Activated CD8-positive, alpha-beta T cell treated with anti-CD3 and anti-CD28 coated beads, Interleukin-2, amount 10 ng/mL, durations not matched to agents 7 days and 5 days (primary cell): Measurements from ENCODE around the gene ATP6AP1. TPM values are rescaled to one million over a fixed set of nuclear protein-coding genes. Genes with fewer than 3 reads are reported as not detected.
A peak's percentile ranks its signal among the peaks of the same experiment; 100 is the strongest.

Experiments used
- ATAC-seq: fragments of 150-1000 bp; cut with Tn5 transposase; one replicate; pipeline ENCODE4 v1.10.0; 2021; ENCODE audit warnings: moderate library complexity
- CTCF ChIA-PET: fragments of 350-600 bp; sonication (Branson Sonifier 250); formaldehyde crosslinking; loops from one replicate; lab custom pipeline; 2021; ENCODE audit warnings: antibody characterized with exemption; lab: Charles Lee
- POLR2A ChIA-PET: fragments of 350-600 bp; sonication (Branson Sonifier 250); formaldehyde crosslinking; loops from one replicate; lab custom pipeline; 2021; ENCODE audit warnings: antibody characterized with exemption; lab: Charles Lee
- DNase-seq: peaks from one replicate; pipeline ENCODE4 v3.0.0-alpha.2; 2020
- H3K27ac Mint-ChIP-seq: one replicate; pipeline ENCODE4 v1.8.0; 2021; ENCODE audit warnings: mild to moderate bottlenecking, mixed read lengths
- H3K27me3 Mint-ChIP-seq: one replicate; pipeline ENCODE4 v1.8.0; 2021; ENCODE audit warnings: low read depth, mixed read lengths
- H3K36me3 Mint-ChIP-seq: one replicate; pipeline ENCODE4 v1.8.0; 2021; ENCODE audit warnings: low read depth, mixed read lengths
- H3K4me1 Mint-ChIP-seq: one replicate; pipeline ENCODE4 v1.8.0; 2021; ENCODE audit warnings: low read depth, mixed read lengths
- H3K4me3 Mint-ChIP-seq: one replicate; pipeline ENCODE4 v1.8.0; 2021; ENCODE audit warnings: mild to moderate bottlenecking, mixed read lengths
- H3K9me3 Mint-ChIP-seq: one replicate; pipeline ENCODE4 v1.8.0; 2022; ENCODE audit warnings: mixed read lengths; ENCODE audit not compliant: insufficient read depth
- total RNA-seq, 2 experiments: library from RNA; stranded (reverse); gene quantifications; one replicate each; pipeline ENCODE4 v1.2.3, GENCODE V29; 2021

The ATP6AP1 gene
- total RNA-seq, 2 experiments from 2014 or later: 41.5 to 43.5 TPM

DNA sequence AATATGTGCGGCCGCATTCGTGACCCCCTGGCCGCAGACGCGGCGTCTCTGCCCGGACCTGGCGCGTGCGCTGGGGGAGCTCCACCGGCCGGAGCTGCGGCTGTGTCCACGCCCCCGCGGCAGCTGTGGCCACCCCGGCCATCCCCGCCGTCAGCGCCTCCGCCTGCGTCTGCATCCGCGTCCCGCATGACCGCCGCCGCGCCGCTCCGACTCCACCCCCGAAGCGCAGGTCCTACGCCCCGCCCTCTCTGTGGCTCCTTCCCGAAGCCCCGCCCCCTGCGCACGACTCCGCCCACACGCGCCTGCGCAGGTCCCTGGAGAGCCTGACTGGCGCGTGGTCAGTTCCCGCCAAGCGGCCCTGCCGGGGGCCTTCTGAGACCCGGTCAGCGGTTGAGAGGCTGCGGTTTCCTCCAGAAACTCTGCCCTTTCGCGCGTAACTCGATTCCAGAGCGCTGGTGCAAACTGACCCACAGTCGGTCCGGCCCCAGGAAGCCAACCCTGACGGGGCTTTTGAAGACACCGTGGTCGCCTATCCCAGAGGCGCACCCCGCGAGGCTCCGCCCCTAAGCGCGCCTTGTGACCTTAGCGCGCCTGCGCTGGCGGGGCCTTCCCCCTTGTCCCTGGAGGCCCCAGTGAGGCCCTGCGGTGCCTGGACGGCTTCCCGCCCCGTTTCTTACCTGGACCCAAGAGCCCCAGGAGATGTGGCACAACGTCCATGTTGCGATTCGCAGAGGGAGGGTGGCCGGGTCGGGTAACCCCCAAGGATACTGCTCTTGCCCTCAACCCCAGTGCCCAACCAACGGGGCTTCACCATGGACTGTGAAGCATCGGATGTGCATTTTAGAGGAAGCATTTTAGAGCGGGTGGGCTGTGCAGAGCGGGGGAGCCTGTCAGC lies 50.5 kb downstream of the ATP6AP1 start, which contains the start of gene LAGE3:
TSS of gene LAGE3 (minus strand) at position 554 of the 895 bp plus-strand sequence. CDS start at position 188, 366 bp downstream.
- peak within 1 kb of the TSS; percentile 79 for H3K4me3 Mint-ChIP-seq
- POLR2A ChIA-PET: interaction anchor here (1.0 to 1.1 kb wide), 2 partner anchors 24 to 80 kb away, joined by 3 to 4 read pairs; no protein-coding TSS in a partner anchor
- CTCF ChIA-PET: no interaction called here
- H3K9me3 Mint-ChIP-seq: no peaks in the 10 kb centered on the region
- peak within 1 kb of the TSS; percentile 94 for H3K27ac Mint-ChIP-seq
- peaks cover 12% of the 10 kb centered on the region for H3K36me3 Mint-ChIP-seq
- peak; percentile 95 for ATAC-seq
- H3K27me3 Mint-ChIP-seq: no peaks in the 10 kb centered on the region
- DNase-seq: peak; percentile 95
- peaks cover 35% of the 10 kb centered on the region for H3K4me1 Mint-ChIP-seq

DNA sequence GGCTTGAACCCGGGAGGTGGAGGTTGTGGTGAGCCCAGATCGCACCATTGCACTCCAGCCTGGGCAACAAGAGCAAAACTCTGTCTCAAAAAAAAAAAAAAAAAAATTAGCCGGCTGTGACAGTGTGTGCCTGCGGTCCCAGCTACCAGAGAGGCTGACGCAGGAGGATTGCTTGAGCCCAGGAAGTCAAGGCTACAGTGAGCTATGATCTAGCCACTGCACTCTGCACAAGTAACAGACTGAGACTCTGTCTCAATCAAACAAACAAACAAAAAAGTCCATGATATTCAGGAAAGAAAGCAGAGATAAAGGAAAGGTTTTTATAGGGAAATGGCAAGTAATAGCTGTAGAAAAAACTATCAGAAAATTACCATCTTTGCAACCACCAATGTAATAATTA lies 52.7 kb downstream of the ATP6AP1 start:
- Mint-ChIP-seq H3K36me3 (peaks cover 15% of the 10 kb centered on the region), H3K9me3 (no peaks in the 10 kb centered on the region), H3K4me1 (peaks cover 39% of the 10 kb centered on the region), H3K27me3 (no peaks in the 10 kb centered on the region), H3K27ac (no peak overlapping the region), H3K4me3 (no peak overlapping the region)
- ATAC-seq: no peak
- CTCF ChIA-PET: interaction anchor here (1.6 kb wide), 1 partner anchor 82 kb away, joined by 6 read pairs; the partner anchor contains the start of gene RPL10
- POLR2A ChIA-PET: interaction anchor here (1.0 kb wide), 1 partner anchor 9 kb away, joined by 3 read pairs; the partner anchor contains the start of gene SLC10A3
- no peak for DNase-seq

GRCh38 chrX:154481911-154482601 lies 53.6 kb downstream of the ATP6AP1 start:
- DNase-seq (no peak), ATAC-seq (no peak)
- Mint-ChIP-seq H3K27ac (no peak overlapping the region), H3K4me3 (no peak overlapping the region), H3K4me1 (peaks cover 33% of the 10 kb centered on the region), H3K9me3 (no peaks in the 10 kb centered on the region), H3K27me3 (no peaks in the 10 kb centered on the region), H3K36me3 (peaks cover 12% of the 10 kb centered on the region)
- CTCF ChIA-PET: interaction anchor here (1.6 kb wide), 1 partner anchor 83 kb away, joined by 6 read pairs; the partner anchor contains the start of gene RPL10
- POLR2A ChIA-PET: interaction anchor here (1.0 kb wide), 1 partner anchor 8 kb away, joined by 3 read pairs; the partner anchor contains the start of gene SLC10A3

DNA sequence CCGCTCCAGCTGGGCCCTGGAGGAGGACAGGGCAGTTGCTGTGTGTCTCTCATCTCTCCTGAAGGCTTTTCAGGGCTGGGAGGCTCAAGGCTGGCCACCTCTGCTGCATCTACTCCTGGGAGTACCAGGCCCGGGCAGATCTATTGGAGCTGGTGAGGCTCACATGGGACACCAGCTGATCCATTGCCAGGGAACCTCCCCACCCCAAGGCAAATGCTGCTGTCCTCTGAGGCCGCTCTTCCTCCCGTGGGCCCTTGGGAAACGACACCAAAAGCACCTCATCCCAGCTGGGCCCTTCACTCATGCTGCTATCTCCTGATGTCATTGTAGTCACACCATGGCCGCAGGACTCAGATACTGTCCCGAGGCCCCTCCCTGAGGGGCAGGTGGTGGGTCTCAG lies 54.3 kb downstream of the ATP6AP1 start:
- peaks cover 31% of the 10 kb centered on the region for H3K4me1 Mint-ChIP-seq
- ATAC-seq (no peak), DNase-seq (no peak)
- CTCF ChIA-PET: no interaction called here
- POLR2A ChIA-PET: no interaction called here
- H3K27me3 Mint-ChIP-seq: no peaks in the 10 kb centered on the region
- no peak overlapping the region for H3K27ac Mint-ChIP-seq
- H3K9me3 Mint-ChIP-seq: no peaks in the 10 kb centered on the region
- H3K36me3 Mint-ChIP-seq: peaks cover 15% of the 10 kb centered on the region
- H3K4me3 Mint-ChIP-seq: no peak overlapping the region

DNA sequence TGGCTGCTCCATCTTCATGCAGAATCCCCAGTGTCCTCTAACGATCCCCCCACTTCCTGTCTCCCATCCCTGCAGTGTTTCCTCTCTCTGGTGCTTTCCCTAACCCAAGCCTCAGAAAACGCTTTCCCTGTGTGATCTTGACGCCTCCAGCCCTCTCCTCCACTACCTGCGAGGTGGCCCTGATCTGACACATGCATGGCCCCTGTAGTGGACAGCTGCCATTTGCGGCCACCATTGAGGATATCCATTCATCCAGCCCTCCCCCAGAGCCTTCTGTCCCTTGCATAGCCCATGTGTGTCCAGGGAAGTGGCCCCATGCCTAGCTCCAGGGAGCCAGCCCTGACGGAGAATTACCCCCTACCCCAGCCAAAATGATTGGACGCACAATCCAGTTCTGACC lies 54.8 kb downstream of the ATP6AP1 start:
- ATAC-seq (no peak), DNase-seq (no peak)
- H3K27me3 Mint-ChIP-seq: no peaks in the 10 kb centered on the region
- no peak overlapping the region for H3K27ac Mint-ChIP-seq
- ChIA-PET POLR2A (no interaction called here), CTCF (no interaction called here)
- peaks cover 19% of the 10 kb centered on the region for H3K36me3 Mint-ChIP-seq
- H3K9me3 Mint-ChIP-seq: no peaks in the 10 kb centered on the region
- H3K4me3 Mint-ChIP-seq: no peak overlapping the region
- H3K4me1 Mint-ChIP-seq: peaks cover 34% of the 10 kb centered on the region

DNA sequence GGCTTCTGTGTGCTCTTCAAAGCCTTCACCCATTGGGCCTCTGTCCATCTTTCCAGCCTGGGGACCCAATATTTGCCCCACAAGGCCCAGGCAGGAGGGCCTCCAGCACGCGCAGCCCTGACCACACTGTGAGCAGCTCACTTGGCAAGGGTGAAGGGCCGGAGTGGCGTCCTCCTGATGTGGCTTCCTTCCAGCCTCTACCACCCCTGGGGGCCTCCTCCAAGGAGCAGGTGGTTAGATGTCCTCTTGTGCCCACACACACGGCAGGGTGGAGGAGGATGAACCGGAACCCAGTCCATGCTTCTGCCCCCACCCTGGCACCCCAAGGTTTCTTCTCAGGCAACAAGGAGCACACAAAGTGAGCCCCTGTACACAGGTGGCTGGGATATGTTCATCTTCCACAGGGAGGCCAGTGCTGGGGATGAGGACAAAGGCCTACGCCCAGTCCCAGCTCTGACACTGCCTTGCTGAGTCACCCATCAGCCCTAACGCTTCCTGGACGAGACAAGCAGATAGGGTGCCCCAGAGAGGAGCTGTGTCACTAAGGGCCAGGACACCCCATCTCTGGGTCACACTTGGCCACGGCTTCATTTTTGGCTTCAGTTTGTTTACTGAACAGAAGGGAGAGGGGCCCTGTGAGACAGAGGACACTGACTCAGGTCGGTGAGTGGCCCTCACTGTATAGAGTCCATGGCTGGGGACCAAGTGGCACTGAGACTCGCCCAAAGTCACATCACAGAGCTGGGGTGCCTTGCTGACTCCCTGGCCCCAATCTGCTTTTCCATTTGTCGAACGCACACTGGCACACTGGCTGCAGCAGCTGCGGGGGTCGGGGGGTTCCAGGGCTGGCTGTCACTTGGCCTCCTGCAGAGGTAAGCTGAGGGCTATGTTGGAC lies 56.0 kb downstream of the ATP6AP1 start:
- ATAC-seq (no peak), DNase-seq (no peak)
- peaks cover 23% of the 10 kb centered on the region for H3K36me3 Mint-ChIP-seq
- POLR2A ChIA-PET: interaction anchor here (0.5 to 1.6 kb wide), 2 partner anchors 45 to 86 kb away, joined by 3 to 6 read pairs; partner anchors contain the start of gene RPL10
- peaks cover 37% of the 10 kb centered on the region for H3K4me1 Mint-ChIP-seq
- no peaks in the 10 kb centered on the region for H3K27me3 Mint-ChIP-seq
- CTCF ChIA-PET: no interaction called here
- no peak overlapping the region for H3K27ac Mint-ChIP-seq
- no peaks in the 10 kb centered on the region for H3K9me3 Mint-ChIP-seq
- H3K4me3 Mint-ChIP-seq: peak overlapping the region; percentile 69

DNA sequence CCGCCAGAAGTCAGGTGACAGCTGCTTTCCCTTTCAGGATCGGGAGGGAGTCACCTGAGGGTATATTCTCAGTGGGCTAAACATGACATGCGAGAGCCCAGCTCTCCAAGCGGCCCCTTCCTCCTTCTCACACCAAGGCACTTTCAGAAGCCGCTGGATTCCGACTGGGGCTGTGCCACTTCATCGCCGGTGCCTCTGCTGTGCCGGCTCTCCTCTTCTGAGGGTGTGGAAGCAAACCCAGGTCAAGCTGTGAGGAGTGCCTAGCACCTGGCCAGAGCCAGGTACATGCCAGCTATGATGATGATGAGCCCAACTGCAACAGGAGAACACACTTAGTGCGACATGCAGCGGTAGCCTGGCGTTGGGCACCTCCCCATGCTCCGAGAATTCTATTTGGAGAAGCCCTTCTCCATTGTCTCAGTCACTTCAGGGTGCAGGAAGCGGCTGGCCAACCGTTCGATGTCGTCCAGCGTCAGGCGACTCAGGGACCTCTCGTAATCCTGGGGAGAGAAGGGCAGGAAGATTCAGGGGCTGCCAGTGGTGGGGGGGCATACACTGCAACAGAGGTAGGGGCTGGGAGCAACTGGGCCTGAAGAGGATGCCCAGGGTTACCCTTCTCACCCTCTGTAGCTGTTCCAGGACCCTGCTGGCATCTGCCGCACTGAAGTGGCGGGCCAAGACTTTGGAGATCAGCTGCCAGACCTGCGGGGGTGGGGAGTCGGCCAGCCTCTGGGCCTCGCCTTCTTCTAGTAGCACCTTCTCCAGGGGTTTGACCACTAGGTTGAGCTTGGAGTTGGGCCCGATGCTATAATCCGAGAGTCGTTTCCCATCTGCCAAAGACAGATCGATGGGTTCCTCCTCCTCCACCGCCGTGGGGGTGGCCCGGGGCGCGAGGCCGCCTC lies 56.9 kb downstream of the ATP6AP1 start:
- H3K27ac Mint-ChIP-seq: peak overlapping the region; percentile 70
- H3K27me3 Mint-ChIP-seq: no peaks in the 10 kb centered on the region
- H3K4me1 Mint-ChIP-seq: peaks cover 37% of the 10 kb centered on the region
- CTCF ChIA-PET: no interaction called here
- POLR2A ChIA-PET: interaction anchor here (0.5 to 2.4 kb wide), 4 partner anchors 27 to 87 kb away, joined by 3 to 8 read pairs (median 4); partner anchors contain the start of genes FAM3A and RPL10
- no peak for DNase-seq
- H3K9me3 Mint-ChIP-seq: no peaks in the 10 kb centered on the region
- ATAC-seq: no peak
- H3K4me3 Mint-ChIP-seq: peak overlapping the region; percentile 69
- H3K36me3 Mint-ChIP-seq: peaks cover 25% of the 10 kb centered on the region

DNA sequence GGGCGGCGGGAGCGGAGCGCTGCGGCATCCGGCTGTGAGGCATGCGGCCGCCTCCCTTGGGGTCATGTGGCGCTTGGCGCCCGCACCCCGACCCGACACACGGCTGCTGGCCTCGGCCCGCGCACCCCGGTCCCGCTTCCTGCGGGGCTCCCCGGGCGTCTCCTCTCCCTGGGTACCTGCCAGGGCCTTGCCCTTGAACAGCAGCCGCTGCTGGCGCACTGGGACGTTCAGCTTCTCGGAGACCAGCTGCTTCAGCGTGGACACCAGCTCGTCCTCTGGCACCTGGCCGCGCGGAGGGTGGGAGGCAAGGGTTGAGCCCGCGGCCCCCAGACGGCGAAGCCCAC lies 57.5 kb downstream of the ATP6AP1 start:
- Mint-ChIP-seq H3K27ac (no peak overlapping the region), H3K27me3 (no peaks in the 10 kb centered on the region), H3K4me1 (peaks cover 36% of the 10 kb centered on the region), H3K36me3 (peaks cover 25% of the 10 kb centered on the region), H3K9me3 (no peaks in the 10 kb centered on the region), H3K4me3 (peak overlapping the region; percentile 69)
- ChIA-PET CTCF (no interaction called here), POLR2A (interaction anchor here (0.9 to 2.4 kb wide), 3 partner anchors 27 to 88 kb away, joined by 3 to 8 read pairs (median 3); partner anchors contain the start of genes FAM3A and RPL10)
- ATAC-seq: peak; percentile 12
- DNase-seq: peak; percentile 49
